K562 (cell line): Measurements from ENCODE around the gene DERL3. TPM values are rescaled to one million over a fixed set of nuclear protein-coding genes. Genes with fewer than 3 reads are reported as not detected.

Experiments used
- ATAC-seq: fragments of 200-7000 bp; cut with Tn5 transposase; 3 replicates; pipeline ENCODE4 v1.9.1; 2020; ENCODE audit warnings: moderate library complexity
- BruUV-seq: library from RNA; stranded (reverse); fragments of 400-500 nt; replicated peaks from 2 replicates; lab custom pipeline; 2021; lab: Mats Ljungman, UMichigan
- CTCF ChIA-PET: fragments of 300-600 bp; formaldehyde crosslinking; extraction: SDS; loops from one replicate; lab custom pipeline; 2021; ENCODE audit warnings: low intra/inter-chr PET ratio; lab: Yijun Ruan, JAX
- POLR2A ChIA-PET: fragments of 300-600, 350-650 bp; sonication (Branson Sonifier 250); formaldehyde crosslinking; extraction: SDS; loops from one replicate; lab custom pipeline; 2021; ENCODE audit warnings: antibody characterized with exemption, inconsistent platforms; lab: Yijun Ruan, JAX
- DNase-seq, 4 experiments: peaks; one replicate each; pipeline versions ENCODE4 v3.0.0 to v3.0.0-alpha.2; 2011 to 2018; ENCODE audit warnings: low spot score in 3 of 4, mixed read lengths in 3 of 4; ENCODE audit errors: extremely low read depth in 1 of 4
- FAIRE-seq: peaks from 2 replicates; lab custom pipeline; 2011; peaks lifted over from hg19 to GRCh38; lab: Jason Lieb, UNC
- H2AFZ ChIP-seq: 2 replicates; pipeline ENCODE4 v1.6.0; 2011; ENCODE audit warnings: low read depth, low read length, control low read depth, inconsistent platforms
- H3K27ac ChIP-seq: fragments of 200-600 bp; 3 replicates; pipeline ENCODE4 v1.8.0; 2011; ENCODE audit warnings: low read depth, mild to moderate bottlenecking, control low read depth, inconsistent platforms, low read length, moderate library complexity, mixed read lengths; ENCODE audit errors: extremely low read depth
- H3K27me3 ChIP-seq, 2 experiments: fragments of 300-600 bp in 1 of 2; 2 replicates in 1 of 2; 3 replicates in 1 of 2; pipeline versions ENCODE4 v1.6.0 to v1.8.0; 2011; ENCODE audit warnings: inconsistent platforms in 2 of 2, low read length in 2 of 2, mild to moderate bottlenecking in 1 of 2, mixed read lengths in 1 of 2, moderate library complexity in 1 of 2; ENCODE audit not compliant: control insufficient read depth in 2 of 2, insufficient read depth in 2 of 2
- H3K36me3 ChIP-seq: fragments of 300-600 bp; 3 replicates; pipeline ENCODE4 v1.8.0; 2011; ENCODE audit warnings: mild to moderate bottlenecking, low read length, inconsistent platforms; ENCODE audit not compliant: control insufficient read depth, insufficient read depth
- H3K4me1 ChIP-seq, 2 experiments: fragments of 200-600 bp in 1 of 2; replicated peaks in 1 of 2; 2 replicates in 1 of 2; 3 replicates in 1 of 2; pipeline versions ENCODE4 v1.5.1 to v1.8.0; 2011; ENCODE audit warnings: inconsistent platforms in 2 of 2, low read length in 2 of 2, mild to moderate bottlenecking in 1 of 2, mixed read lengths in 1 of 2, moderate library complexity in 1 of 2; ENCODE audit not compliant: control insufficient read depth in 2 of 2, insufficient read depth in 2 of 2
- H3K4me2 ChIP-seq: 2 replicates; pipeline ENCODE4 v1.6.1; 2011; ENCODE audit warnings: low read length, control low read depth, inconsistent platforms, mixed read lengths; ENCODE audit not compliant: insufficient read depth
- H3K4me3 ChIP-seq: fragments of 200-600 bp; sonication (generic), shearing (Covaris generic); 2 replicates; pipeline ENCODE4 v1.5.1; 2016; ENCODE audit warnings: control low read depth, inconsistent platforms
- H3K79me2 ChIP-seq: fragments of 200-600 bp; 3 replicates; pipeline ENCODE4 v1.8.0; 2011; ENCODE audit warnings: low read length, inconsistent platforms; ENCODE audit not compliant: control insufficient read depth, insufficient read depth
- H3K9ac ChIP-seq, 2 experiments: 2 replicates each; pipeline versions ENCODE4 v1.6.0 to v1.6.1; 2011; ENCODE audit warnings: low read depth in 2 of 2, low read length in 2 of 2, control low read depth in 1 of 2, inconsistent platforms in 1 of 2, mild to moderate bottlenecking in 1 of 2, mixed read lengths in 1 of 2; ENCODE audit not compliant: insufficient read depth in 1 of 2
- H3K9me1 ChIP-seq: one replicate; pipeline ENCODE4 v1.6.0; 2011; ENCODE audit warnings: inconsistent platforms, mild to moderate bottlenecking, low read length, moderate library complexity; ENCODE audit not compliant: control insufficient read depth, insufficient read depth
- H3K9me3 ChIP-seq: replicated peaks from 2 replicates; pipeline ENCODE4 v1.5.1; 2011; ENCODE audit warnings: low read depth, low read length, inconsistent platforms; ENCODE audit not compliant: control insufficient read depth, insufficient read depth
- H4K20me1 ChIP-seq: replicated peaks from 2 replicates; pipeline ENCODE4 v1.6.1; 2011; ENCODE audit warnings: low read length, inconsistent platforms, mixed read lengths; ENCODE audit not compliant: control insufficient read depth, insufficient read depth
- L3MBTL2 ChIP-seq: fragments of 450-650 bp; IDR thresholded peaks from 2 replicates; pipeline ENCODE4 v1.6.1; 2016; ENCODE audit warnings: mild to moderate bottlenecking, moderate library complexity
- RAD21 ChIP-seq, 2 experiments: fragments of 250-450 bp in 1 of 2; fragments of 450-650 bp in 1 of 2; sonication (Bioruptor Pico) in 1 of 2; formaldehyde crosslinking in 1 of 2; IDR thresholded peaks in 1 of 2; conservative IDR thresholded peaks in 1 of 2; 2 replicates each; pipeline versions ENCODE4 v1.4.0 to v1.8.0; 2020 to 2022; ENCODE audit warnings: mild to moderate bottlenecking in 2 of 2, moderate library complexity in 1 of 2
- WGBS: fragments of 100-300 bp; shearing (Covaris generic); methylation state at CpG from one replicate; pipeline ENCODE4 v1.1.6; 2016; ENCODE audit warnings: low coverage, mixed read lengths; ENCODE audit not compliant: insufficient coverage; ENCODE audit errors: missing lambda C conversion rate; 5-methylcytosine and 5-hydroxymethylcytosine counted together
- in situ Hi-C: fragments of 300-500 bp; cut with MboI; formaldehyde crosslinking; loops from 4 replicates; pipeline ENCODE4 v1.15.0; 2018; ENCODE audit warnings: inconsistent platforms, mixed read lengths
- intact Hi-C: fragments of 100-400 bp; cut with micrococcal nuclease; formaldehyde crosslinking; loops from 2 replicates; pipeline ENCODE4 v1.14.2; 2022
- polyA plus RNA-seq, 8 experiments: library from polyadenylated mRNA; depleted of rRNA in 4 of 8; stranded (reverse) in 5 of 8; unstranded in 3 of 8; fragments of >200 nt; fragmentation: Nextera tagmentation in 2 of 8; fragmentation: Illumina TruSeq in 1 of 8; extraction: Ambion mirVana in 2 of 8; extraction: Trizol in 1 of 8; gene quantifications; 2 replicates each; pipeline versions ENCODE4 v1.2.1 to v1.2.3, GENCODE V29; 2011 to 2014; ENCODE audit warnings: inconsistent platforms in 1 of 8, missing spikeins in 1 of 8
- total RNA-seq, 7 experiments: library from RNA; depleted of rRNA in 6 of 7; stranded (reverse); fragments of >200 nt in 6 of 7; fragmentation: Illumina TruSeq in 2 of 7; extraction: Trizol in 2 of 7; gene quantifications; 2 replicates each; pipeline versions ENCODE4 v1.2.1 to v1.2.3, GENCODE V29; 2011 to 2021; ENCODE audit warnings: low replicate concordance in 1 of 7
- TF ChIP-seq, protein P1 (sequence below): fragments of 250-450 bp; sonication (Bioruptor Pico); IDR thresholded peaks from 2 replicates; pipeline ENCODE4 v1.5.0; 2021
- TF ChIP-seq, protein P2 (sequence below): fragments of 250-450 bp; sonication (Bioruptor Pico); IDR thresholded peaks from 2 replicates; pipeline ENCODE4 v1.5.0; 2020; ENCODE audit warnings: mild to moderate bottlenecking, borderline replicate concordance
- TF ChIP-seq, protein P3 (sequence below): fragments of 450-650 bp; IDR thresholded peaks from 2 replicates; pipeline ENCODE4 v1.7.0; 2016; ENCODE audit warnings: borderline replicate concordance

DERL3 gene
- total and polyA plus RNA-seq, 9 of the 15 experiments (the other 6 are each of a cell fraction or from before 2014, with no cell fraction given): 1.3 to 12.4 (median 4.8) TPM

DNA sequence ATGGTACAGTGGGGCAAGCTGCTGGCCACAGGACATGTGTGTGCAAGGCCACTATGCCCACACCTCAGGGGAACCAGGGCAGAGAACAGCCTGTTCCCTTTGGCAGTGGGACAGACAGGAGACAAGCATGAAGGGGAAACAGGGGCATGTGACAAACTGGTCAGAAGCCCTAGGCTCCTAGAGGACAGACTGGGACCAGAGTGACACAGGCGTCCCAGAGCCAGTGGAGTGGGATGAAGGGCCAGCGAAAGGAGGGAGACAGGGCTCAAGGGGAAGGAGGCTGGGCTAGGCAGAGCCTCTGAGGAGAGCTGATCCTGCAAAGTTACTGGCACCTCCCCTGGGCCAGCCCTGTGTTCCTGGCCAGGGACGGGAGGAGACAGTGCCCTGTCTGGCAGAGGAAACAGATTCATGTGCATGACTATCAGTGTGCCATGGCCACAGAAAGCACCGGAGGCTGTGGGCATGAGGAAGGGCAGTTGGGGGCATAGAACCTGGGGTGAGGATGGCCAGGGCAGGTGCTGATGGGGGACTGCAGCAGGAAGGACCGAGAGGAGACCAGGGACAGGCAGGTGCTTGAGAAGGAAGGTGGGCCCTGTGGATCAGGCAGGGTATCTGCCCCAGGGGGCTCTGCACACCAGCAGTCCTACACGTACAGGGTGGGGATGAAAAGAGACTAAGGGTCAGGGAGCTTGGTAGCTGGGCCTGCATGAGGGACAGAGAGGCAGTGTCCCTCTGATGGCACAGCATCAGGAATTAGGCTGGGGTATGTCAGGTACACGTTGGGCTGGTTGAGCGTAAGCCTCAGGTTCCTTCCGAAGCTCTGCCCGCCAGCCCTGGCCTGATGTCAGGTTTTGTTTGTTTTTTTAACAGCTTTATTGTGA, 9.8 kb downstream of the DERL3 start:
- no peak overlapping the region for H3K4me2 ChIP-seq
- DNase-seq: no peak
- 85% methylated on average over 9 of the region's 10 CpGs for WGBS
- H3K9me3 ChIP-seq: no peaks in the 10 kb centered on the region
- H2AFZ ChIP-seq: no peak overlapping the region
- no peak overlapping the region for H3K27ac ChIP-seq
- H3K4me3 ChIP-seq: no peak overlapping the region
- CTCF ChIA-PET: no interaction called here
- POLR2A ChIA-PET: interaction anchor here (0.6 to 0.8 kb wide), 3 partner anchors 17 to 85 kb away, joined by 3 to 4 read pairs (median 4); no protein-coding TSS in a partner anchor
- FAIRE-seq: no peak
- H4K20me1 ChIP-seq: no peaks in the 10 kb centered on the region
- no peaks in the 10 kb centered on the region for H3K27me3 ChIP-seq
- in situ Hi-C loops: no loop called here
- H3K36me3 ChIP-seq: peaks cover 64% of the 10 kb centered on the region; the same call in 2 of the 3 replicates
- no peak for ATAC-seq
- BruUV-seq: no TSS peak
- TF ChIP-seq, protein P1, sequence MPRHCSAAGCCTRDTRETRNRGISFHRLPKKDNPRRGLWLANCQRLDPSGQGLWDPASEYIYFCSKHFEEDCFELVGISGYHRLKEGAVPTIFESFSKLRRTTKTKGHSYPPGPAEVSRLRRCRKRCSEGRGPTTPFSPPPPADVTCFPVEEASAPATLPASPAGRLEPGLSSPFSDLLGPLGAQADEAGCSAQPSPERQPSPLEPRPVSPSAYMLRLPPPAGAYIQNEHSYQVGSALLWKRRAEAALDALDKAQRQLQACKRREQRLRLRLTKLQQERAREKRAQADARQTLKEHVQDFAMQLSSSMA (CRISPR knock-in tag): no peak
- H3K4me1 ChIP-seq: no peaks in the 10 kb centered on the region
- no peak overlapping the region for H3K9ac ChIP-seq
- intact Hi-C loops: no loop called here
- H3K9me1 ChIP-seq: no peaks in the 10 kb centered on the region
- no peaks in the 10 kb centered on the region for H3K79me2 ChIP-seq

DNA sequence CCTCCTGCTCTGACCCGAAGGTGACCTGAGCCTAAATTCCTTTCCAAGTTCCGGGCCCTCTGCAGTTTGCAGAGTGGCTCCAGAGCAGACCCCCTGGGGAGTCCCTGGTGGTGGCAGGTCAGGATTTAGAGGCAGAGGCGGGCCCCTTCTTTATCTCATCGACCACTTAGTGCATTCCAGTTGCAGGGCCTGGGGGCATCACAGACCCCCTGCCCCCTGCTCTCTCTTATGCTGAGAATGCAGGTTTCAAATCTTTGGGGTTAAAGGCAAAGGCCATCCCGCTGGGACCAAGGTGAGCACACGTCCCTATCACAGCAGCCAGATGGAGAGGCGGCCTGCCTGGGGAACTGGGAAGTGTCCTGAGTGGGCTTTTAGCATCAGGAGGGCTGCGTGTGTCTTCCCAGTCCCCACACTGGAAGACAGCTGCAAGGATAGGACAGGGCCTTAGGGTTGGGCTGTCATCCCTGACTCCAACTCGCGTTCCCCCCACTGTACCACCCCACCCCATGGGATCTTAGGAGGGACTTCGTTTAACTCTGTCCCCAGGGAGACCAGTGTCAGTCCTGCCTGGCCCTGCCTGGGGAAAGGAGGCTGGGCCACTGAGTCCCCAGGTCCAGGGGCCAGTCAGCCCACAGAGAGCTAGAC, 11.3 kb downstream of the DERL3 start:
- Histone ChIP-seq H3K9me1 (no peaks in the 10 kb centered on the region), H2AFZ (no peak overlapping the region), H3K4me1 (no peaks in the 10 kb centered on the region), H3K27ac (no peak overlapping the region), H3K9me3 (no peaks in the 10 kb centered on the region), H4K20me1 (no peaks in the 10 kb centered on the region), H3K4me3 (no peak overlapping the region), H3K4me2 (no peak overlapping the region), H3K36me3 (peaks cover 70% of the 10 kb centered on the region; the same call in 2 of the 3 replicates), H3K27me3 (no peaks in the 10 kb centered on the region), H3K79me2 (no peaks in the 10 kb centered on the region), H3K9ac (no peak overlapping the region)
- WGBS: 83% methylated on average over 10 of the region's 11 CpGs
- intact Hi-C loops: no loop called here
- no TSS peak for BruUV-seq
- no peak for FAIRE-seq
- ChIA-PET CTCF (no interaction called here), POLR2A (no interaction called here)
- in situ Hi-C loops: no loop called here
- TF ChIP-seq, protein P2, sequence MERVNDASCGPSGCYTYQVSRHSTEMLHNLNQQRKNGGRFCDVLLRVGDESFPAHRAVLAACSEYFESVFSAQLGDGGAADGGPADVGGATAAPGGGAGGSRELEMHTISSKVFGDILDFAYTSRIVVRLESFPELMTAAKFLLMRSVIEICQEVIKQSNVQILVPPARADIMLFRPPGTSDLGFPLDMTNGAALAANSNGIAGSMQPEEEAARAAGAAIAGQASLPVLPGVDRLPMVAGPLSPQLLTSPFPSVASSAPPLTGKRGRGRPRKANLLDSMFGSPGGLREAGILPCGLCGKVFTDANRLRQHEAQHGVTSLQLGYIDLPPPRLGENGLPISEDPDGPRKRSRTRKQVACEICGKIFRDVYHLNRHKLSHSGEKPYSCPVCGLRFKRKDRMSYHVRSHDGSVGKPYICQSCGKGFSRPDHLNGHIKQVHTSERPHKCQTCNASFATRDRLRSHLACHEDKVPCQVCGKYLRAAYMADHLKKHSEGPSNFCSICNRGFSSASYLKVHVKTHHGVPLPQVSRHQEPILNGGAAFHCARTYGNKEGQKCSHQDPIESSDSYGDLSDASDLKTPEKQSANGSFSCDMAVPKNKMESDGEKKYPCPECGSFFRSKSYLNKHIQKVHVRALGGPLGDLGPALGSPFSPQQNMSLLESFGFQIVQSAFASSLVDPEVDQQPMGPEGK (CRISPR knock-in tag): no peak
- no peak for TF ChIP-seq L3MBTL2
- no peak for TF ChIP-seq RAD21 (CRISPR knock-in tag; conservative IDR thresholded peaks at IDR 0.05 in 1 of 2, IDR thresholded peaks at IDR 0.05 in 1 of 2)
- TF ChIP-seq, protein P3, sequence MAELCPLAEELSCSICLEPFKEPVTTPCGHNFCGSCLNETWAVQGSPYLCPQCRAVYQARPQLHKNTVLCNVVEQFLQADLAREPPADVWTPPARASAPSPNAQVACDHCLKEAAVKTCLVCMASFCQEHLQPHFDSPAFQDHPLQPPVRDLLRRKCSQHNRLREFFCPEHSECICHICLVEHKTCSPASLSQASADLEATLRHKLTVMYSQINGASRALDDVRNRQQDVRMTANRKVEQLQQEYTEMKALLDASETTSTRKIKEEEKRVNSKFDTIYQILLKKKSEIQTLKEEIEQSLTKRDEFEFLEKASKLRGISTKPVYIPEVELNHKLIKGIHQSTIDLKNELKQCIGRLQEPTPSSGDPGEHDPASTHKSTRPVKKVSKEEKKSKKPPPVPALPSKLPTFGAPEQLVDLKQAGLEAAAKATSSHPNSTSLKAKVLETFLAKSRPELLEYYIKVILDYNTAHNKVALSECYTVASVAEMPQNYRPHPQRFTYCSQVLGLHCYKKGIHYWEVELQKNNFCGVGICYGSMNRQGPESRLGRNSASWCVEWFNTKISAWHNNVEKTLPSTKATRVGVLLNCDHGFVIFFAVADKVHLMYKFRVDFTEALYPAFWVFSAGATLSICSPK: no peak
- ATAC-seq: no peak
- no peak for DNase-seq
